ENCODE results near the gene NID1.

- TF ChIP-seq POLR2A (IDR thresholded peaks at IDR 0.05): no peak
- no peak for TF ChIP-seq CTCF (IDR thresholded peaks at IDR 0.05)
These were observed 74.5 kb downstream of the NID1 start for GRCh38 chr1:235990330-235990795.

All from heart left ventricle (tissue), 13 donors.